HG03575 (cell line): ENCODE measurements around the gene ZNF491.
"Not testable (repeated sequence)": the region's sequence is repeated elsewhere in the genome, so short reads cannot be mapped to it uniquely, and the experiment has no call there.

ENCODE experiments used
- ATAC-seq: cut with Tn5 transposase; IDR thresholded peaks from one replicate; pipeline ENCODE4 v1.9.1; 2021; ENCODE audit not compliant: unreplicated experiment, insufficient number of reproducible peaks, low FRiP score; ENCODE audit errors: extremely low read depth

ZNF491 gene

DNA sequence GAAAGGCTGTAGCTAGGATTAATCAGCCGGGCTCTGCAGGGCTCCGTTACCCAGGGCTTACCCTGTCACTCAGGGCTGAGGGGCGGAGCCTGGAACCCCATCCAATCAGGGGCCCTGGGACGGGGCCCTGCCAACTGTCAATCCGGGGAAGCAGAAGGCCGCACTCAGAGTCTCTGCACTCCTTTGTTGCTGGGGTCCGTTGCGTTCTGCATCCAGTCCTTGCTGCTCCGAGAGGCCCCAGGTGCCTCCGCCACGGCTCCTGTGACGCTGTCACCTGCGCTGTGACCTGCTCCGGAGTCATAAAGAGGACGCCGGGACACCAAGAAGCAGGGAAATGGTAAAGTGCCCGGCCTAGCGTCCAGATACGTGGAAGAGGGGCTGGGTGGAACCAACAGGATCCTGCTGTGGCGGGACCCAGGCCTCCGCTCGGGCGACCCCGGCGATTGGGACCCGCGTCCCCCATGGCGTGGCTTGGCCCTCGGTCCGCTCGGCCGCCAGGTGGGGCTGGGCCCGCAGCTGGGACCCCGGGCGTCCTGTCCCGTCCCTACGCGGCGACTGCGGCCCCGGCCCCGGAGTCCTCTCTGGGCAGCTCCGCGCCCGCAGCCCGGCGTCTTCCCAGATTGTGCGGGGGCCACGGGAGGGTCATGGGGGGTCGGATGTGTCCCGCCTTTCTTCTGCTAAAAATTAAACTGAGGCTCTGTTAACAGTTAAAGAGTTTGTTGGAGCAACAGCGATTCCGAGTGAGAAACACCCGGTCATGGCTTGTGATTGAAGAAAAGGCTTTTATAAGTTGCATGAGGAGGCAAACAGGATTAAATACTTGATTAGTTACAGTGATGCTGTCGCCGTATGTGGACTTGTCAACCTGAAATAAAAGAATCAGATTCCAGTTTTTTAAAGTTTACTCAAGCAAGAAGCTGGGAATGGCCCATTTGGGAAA, at the start of gene ZNF491:
Gene ZNF491 (plus strand): TSS at position 133 of the 940 bp plus-strand sequence. CDS start 7,431 bp downstream, outside the sequence.
- ATAC-seq: no peak

DNA sequence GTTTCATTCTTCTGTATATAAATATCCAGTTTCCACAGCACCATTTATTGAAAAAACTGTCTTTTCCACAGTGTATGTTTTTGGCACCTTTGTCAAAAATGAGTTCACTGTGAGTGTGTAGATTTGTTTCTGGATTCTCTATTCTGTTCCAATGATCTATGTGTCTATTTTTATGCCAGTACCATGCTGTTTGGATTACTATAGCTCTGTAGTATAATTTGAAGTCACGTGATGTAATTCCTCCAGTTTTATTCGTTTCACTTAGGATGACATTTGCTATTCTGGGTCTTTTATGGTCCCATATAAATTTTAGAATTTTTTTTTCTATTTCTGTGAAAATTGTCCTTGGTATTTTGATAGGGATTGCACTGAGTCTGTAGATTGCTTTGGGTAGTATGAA, 48.6 kb upstream of the ZNF491 start:
- no peak for ATAC-seq

GRCh38 chr19:11752244-11752736, 46.0 kb upstream of the ZNF491 start:
- no peak for ATAC-seq

GRCh38 chr19:11754663-11755062, 43.7 kb upstream of the ZNF491 start:
- ATAC-seq: no peak

DNA sequence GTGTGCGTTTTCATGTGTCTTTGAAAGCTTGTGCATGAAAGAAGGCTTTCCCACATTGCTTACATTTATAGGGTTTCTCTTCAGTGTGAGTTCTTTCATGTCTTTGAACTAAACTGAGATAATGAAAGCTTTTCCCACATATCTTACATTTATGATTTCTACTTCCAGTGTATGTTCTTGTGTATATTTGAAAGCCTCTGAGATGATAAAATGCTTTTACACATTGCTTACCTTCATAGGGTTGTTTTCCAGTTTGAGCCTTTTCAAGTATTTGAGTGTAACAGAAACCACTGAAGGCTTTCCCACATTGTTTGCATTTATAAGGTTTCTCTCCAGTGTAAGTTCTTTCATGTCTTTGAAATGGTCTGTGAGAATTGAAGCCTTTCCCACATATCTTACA, 41.4 kb upstream of the ZNF491 start:
- no peak for ATAC-seq

DNA sequence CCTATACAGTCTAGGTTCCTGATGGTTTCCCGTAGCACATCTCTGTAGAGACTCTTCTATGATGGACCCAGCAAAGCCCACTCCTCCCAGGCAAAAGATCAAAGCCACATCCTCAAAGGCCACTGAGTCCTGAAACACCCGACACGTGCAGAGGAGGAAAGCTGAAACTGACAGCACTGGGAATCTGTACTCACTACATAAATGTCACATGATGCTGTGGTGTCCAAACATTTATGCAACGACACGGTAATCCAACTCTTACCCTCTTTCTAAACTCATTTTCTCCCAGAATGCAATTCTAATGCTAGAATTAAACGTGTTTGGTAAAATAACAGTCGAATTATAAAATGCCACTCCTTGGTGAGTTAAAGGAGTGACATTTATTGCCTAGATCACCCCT, 38.5 kb upstream of the ZNF491 start:
- ATAC-seq: no peak

DNA sequence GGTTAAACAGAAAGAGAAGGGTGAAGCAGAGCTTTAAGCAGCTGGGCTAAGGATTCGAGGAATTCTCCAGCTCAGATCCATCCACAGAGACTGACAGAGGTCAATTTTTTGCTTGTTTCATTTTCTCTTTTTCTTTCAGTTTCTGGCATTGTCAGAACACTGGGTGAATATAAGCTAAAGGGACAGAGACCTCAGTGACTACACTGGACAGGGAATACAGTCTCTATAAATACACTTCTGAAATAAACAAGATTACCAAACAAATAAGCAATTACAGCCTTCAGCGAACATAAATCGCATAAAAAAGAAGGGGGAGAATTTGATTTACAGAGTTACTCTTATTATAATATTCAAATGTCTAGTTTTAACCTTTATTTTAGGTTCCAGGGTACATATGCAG, 35.2 kb upstream of the ZNF491 start:
- ATAC-seq: no peak

- no peak for ATAC-seq
These were observed 34.7 kb upstream of the ZNF491 start for GRCh38 chr19:11763611-11764010.

DNA sequence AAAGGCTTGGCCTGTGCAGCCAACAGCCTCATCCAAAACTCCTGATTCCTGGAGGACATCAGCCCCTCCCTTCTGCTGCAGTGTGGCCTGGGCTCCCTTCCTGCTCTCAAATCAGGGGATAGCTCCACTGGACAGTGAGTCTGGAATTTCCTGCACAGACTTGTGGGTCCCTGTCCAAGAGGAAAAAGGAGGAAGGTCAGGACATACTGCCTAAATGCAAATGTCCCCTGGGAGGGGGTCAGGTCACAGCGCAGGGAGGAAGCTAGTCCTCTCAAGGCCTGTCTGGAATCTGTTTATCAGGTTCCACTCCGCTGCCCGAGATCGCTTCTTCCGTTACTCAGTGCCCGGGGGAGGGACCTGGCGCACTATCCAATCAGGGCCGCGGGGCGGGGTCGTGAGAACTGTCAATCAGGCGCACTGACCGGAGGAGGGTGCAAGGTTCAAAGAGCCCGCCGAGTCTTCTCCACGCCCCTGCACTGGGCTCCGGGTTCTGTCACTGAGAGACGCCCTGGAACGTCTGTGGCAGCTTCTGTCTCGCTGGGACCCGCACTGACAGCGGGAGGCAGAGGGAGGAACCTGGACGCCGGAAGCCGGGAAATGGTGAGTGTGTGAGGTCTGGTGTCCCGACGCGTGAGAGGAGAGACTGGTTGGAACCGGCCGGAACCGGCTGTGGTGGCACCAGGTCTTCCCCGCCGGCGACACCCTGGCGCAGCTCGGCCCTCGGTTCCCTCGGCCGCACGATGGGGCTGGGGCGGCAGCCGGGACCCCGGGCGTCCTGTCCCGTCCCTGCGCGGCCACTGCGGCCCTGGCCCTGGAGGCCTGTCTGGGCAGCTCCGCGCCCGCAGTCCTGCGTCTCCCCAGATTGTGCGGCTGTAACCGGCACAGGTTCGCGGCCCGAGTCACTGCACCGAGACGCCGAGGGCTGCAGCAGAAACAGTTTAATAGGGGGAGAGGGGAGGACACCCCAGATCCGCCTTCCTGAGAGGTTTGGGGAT, 31.4 kb upstream of the ZNF491 start, which contains the start of gene ZNF441:
Gene ZNF441 (plus strand): TSS at position 404 of the 995 bp plus-strand sequence. CDS start 194 bp downstream, at position 598.
- ATAC-seq: no peak

- no peak for ATAC-seq
These were observed 30.6 kb upstream of the ZNF491 start for GRCh38 chr19:11767633-11768133.

DNA sequence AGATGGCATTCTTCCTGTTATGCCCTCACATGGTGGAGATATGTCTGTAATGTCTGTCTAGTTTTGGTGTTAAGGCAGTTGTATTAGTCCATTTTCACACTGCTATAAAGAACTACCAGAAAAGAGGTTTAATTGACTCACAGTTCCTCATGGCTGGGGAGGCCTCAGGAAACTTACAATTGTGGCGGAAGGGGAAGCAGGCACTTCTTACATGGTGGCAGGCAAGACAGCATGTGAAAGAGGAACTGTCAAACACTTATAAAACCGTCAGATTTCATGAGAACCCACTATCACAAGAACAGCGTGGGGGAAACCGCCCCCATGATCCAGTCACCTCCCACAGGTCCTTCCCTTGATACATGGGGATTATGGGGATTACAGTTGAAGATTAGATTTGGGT, 28.3 kb upstream of the ZNF491 start:
- no peak for ATAC-seq

DNA sequence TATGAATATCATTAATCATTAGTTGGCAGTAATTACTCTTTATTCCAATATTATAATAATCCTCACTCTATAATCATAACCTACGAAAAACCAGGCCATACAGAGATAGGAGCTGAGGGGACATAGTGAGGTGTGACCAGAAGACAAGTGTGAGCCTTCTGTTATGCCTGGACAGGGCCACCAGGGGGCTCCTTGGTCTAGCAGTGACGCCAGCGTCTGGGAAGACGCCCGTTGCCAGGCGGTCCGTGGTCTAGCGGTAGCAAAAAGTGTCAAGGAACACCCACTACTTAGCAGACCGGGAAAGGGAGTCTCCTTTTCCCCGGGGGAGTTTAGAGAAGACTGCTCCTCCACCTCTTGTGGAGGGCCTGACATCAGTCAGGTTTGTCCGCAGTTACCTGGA, 26.8 kb upstream of the ZNF491 start:
- not testable (repeated sequence) for ATAC-seq

GRCh38 chr19:11776669-11777068, 21.7 kb upstream of the ZNF491 start:
- not testable (repeated sequence) for ATAC-seq

DNA sequence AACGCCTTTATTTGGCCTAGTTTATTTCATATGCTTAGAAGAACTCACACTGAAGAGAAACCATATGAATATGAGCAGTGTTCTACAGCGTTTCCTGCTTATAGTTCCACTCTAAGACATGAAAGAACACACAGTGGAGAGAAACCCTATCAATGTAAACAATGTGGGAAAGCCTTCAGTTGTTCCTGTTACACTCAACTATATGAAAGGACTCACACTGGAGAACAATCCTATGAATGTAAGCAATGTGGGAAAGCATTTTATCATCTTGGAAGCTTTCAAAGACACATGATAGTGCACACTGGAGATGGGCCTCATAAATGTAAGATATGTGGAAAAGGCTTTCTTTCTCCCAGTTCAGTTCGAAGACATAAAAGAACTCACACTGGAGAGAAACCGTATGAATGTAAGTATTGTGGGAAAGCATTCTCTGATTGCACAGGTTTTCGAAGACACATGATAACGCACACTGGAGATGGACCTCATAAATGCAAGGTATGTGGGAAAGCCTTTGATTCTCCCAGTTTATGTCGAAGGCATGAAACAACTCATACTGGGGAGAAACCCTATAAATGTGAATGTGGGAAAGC, 17.8 kb upstream of the ZNF491 start:
- ATAC-seq: no peak

DNA sequence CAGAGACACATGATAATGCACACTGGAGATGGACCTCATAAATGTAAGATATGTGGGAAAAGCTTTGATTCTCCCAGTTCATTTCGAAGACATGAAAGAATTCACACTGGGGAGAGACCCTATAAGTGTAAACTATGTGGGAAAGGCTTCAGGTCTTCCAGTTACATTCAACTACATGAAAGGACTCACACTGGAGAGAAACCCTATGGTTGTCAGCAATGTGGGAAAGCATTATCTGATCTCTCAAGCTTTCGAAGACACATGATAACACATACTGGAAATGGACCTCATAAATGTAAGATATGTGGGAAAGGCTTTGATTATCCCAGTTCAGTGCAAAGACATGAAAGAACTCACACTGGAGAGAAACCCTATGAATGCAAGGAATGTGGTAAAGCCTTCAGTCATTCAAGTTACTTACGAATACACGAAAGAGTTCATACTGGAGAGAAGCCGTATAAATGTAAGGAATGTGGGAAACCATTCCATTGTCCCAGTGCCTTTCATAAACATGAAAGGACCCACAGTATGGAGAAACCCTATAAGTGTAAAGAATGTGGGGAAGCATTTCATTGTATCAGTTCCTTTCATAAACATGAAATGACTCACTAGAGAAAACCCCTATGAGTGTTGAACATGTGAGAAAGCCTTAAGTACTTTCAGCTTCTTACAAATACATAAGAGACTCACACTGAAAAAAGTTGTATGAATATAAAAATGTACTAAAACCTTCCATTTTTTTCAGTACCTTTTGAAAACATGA, 16.8 kb upstream of the ZNF491 start:
- ATAC-seq: no peak

DNA sequence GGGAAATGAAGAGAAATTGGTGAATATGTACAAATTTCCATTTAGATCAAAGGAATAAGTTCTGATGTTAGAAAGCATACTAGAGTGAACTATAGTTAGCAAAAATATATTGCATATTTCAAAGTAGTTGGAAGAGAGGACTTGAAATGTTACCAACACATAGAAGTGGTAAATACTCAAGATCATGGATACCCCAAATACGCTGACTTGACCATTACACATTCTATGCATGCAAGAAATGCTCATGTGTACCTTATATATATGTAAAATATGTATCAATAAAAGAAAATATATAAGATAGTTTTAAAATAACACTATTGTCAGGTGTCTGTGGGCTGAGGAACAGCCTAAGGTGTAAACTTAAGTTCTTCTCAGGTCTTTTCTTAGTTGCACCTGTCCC, 14.6 kb upstream of the ZNF491 start:
- no peak for ATAC-seq

- no peak for ATAC-seq
These were observed 14.0 kb upstream of the ZNF491 start for GRCh38 chr19:11784356-11784755.

GRCh38 chr19:11787536-11787935, 10.8 kb upstream of the ZNF491 start:
- ATAC-seq: no peak
